ENCODE measurements around the gene TFEB.

Gene TFEB

DNA sequence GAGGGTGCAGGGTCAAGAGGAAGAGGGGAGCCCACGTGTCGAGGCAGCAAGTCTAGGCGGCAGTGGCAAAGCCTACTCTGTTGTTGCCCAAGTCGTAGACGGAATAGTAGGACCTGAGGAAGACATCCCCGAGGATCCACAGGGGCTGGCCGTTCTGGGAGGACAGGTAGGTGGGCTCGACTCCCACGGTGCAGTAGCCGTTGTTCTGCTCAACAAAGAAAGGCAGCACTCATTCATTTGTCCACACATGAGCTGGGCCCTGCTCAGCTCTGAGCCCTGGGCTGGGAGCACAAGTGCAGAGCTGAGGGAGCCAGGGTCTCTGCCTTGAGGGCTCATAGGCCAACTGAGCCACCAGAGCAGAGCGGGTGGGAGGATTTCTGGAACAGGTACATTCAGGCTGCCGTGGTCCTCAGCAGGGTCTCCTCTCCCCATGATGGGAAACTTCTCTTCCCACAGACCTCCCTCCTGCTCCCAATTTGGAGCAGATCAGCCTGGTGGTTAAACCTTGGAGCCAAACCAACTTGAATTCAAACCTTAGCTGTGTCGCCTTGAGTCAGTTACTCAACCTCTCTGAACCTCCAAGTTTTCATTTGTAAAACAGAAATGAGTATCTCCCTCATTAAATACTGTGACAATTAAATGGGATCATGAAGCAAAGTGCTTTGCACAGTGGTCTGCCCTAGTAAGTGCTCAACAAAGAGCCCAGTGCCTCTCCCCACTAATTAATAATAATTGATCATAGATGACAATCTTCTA is 1.6 kb upstream of the TFEB start:
- Mint-ChIP-seq H3K27me3 (no peaks in the 10 kb centered on the region), H3K36me3 (ENCODE audit: low read depth) (peaks cover 6% of the 10 kb centered on the region), H3K4me1 (ENCODE audit: low read depth) (peaks cover 36% of the 10 kb centered on the region), H3K27ac (no peak overlapping the region), H3K4me3 (no peak overlapping the region), H3K9me3 (no peaks in the 10 kb centered on the region)
- intact Hi-C loops (cut with micrococcal nuclease) = no loop called here

DNA sequence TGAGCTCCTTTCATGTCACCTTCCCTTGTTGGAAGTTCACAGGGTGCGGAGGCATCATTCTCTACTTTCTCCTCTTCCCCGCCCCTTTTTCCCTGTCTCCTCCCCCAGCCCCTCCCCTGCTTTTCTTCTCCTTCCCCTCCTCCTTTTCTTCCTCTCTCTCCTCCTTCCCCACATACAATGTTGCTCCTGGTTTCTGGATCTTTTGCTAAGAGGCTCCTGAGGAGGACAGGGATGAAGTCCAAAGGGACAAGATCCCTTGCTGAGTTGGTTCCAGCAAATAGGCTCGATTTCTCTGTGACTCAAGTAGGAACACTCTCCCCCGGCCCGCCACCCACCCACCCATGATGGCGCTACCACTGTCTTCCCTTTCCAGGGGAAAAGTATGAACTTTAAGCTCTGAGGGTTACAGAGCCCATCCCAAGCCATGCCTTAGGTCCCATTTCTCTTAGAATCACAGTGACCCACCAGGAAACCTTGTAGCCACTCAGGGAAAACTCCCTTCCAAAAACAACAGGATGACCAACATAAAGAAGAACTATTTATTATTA is 852 bp upstream of the TFEB start:
- Mint-ChIP-seq H3K27ac (no peak overlapping the region), H3K27me3 (no peaks in the 10 kb centered on the region), H3K4me3 (no peak overlapping the region), H3K36me3 (ENCODE audit: low read depth) (peaks cover 6% of the 10 kb centered on the region), H3K4me1 (ENCODE audit: low read depth) (peaks cover 36% of the 10 kb centered on the region), H3K9me3 (no peaks in the 10 kb centered on the region)
- intact Hi-C loops (cut with micrococcal nuclease) = no loop called here

GRCh38 chr6:41734666-41735426 is 562 bp downstream of the TFEB start:
- Mint-ChIP-seq H3K4me1 (ENCODE audit: low read depth) (peaks cover 51% of the 10 kb centered on the region), H3K27me3 (no peaks in the 10 kb centered on the region), H3K27ac (peak overlapping the region; percentile 85), H3K4me3 (peak overlapping the region; percentile 83), H3K36me3 (ENCODE audit: low read depth) (peaks cover 11% of the 10 kb centered on the region), H3K9me3 (no peaks in the 10 kb centered on the region)
- intact Hi-C loops (cut with micrococcal nuclease) = loop anchor here (1.0 to 5.0 kb wide), 4 partner anchors 12 to 52 kb away; partner anchors contain the start of genes FRS3 and TOMM6

- intact Hi-C loops (cut with micrococcal nuclease) = loop anchor here (1.0 to 5.0 kb wide), 4 partner anchors 11 to 53 kb away; partner anchors contain the start of genes FRS3 and TOMM6
- peak overlapping the region; percentile 83 for H3K4me3 Mint-ChIP-seq
- no peaks in the 10 kb centered on the region for H3K9me3 Mint-ChIP-seq
- H3K27me3 Mint-ChIP-seq = no peaks in the 10 kb centered on the region
- peaks cover 20% of the 10 kb centered on the region for H3K36me3 Mint-ChIP-seq (ENCODE audit: low read depth)
- peak overlapping the region; percentile 85 for H3K27ac Mint-ChIP-seq
- peaks cover 59% of the 10 kb centered on the region for H3K4me1 Mint-ChIP-seq (ENCODE audit: low read depth)
These were observed 1.4 kb downstream of the TFEB start for GRCh38 chr6:41733707-41734665.

- Mint-ChIP-seq H3K4me3 (peak overlapping the region; percentile 83), H3K27me3 (no peaks in the 10 kb centered on the region), H3K9me3 (no peaks in the 10 kb centered on the region), H3K4me1 (ENCODE audit: low read depth) (peaks cover 66% of the 10 kb centered on the region), H3K27ac (peak overlapping the region; percentile 85), H3K36me3 (ENCODE audit: low read depth) (peaks cover 26% of the 10 kb centered on the region)
- intact Hi-C loops (cut with micrococcal nuclease) = loop anchor here (5.0 kb wide), 1 partner anchor 44 kb away; the partner anchor contains the start of gene FRS3
These were observed 2.1 kb downstream of the TFEB start for GRCh38 chr6:41733360-41733706.

- Mint-ChIP-seq H3K4me3 (peak overlapping the region; percentile 83), H3K27ac (peak overlapping the region; percentile 85), H3K27me3 (no peaks in the 10 kb centered on the region), H3K36me3 (ENCODE audit: low read depth) (peaks cover 31% of the 10 kb centered on the region), H3K9me3 (no peaks in the 10 kb centered on the region), H3K4me1 (ENCODE audit: low read depth) (peaks cover 71% of the 10 kb centered on the region)
- intact Hi-C loops (cut with micrococcal nuclease) = loop anchor here (5.0 kb wide), 1 partner anchor 45 kb away; the partner anchor contains the start of gene FRS3
These were observed 2.6 kb downstream of the TFEB start for GRCh38 chr6:41732591-41733359.

DNA sequence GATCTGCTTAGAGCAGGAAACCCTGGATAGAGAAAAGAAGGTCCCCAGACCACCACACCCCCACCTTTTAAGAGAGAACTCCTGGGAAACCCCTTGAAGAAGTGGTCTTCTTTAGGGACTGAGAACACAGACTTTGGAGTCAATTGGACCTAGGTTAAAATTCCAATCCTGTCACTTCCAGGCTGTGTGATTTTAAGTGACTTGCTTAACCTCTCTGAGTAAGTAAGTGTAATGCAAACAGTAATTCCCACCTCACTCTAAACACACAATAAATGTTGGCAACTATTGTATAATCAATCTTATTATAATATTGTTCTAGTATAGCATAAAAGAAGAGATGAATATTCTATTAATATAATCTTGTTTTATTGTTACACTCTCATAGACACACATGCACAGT is 3.3 kb downstream of the TFEB start:
- Mint-ChIP-seq H3K4me1 (ENCODE audit: low read depth) (peaks cover 78% of the 10 kb centered on the region), H3K36me3 (ENCODE audit: low read depth) (peaks cover 37% of the 10 kb centered on the region), H3K27ac (no peak overlapping the region), H3K4me3 (no peak overlapping the region), H3K9me3 (no peaks in the 10 kb centered on the region), H3K27me3 (no peaks in the 10 kb centered on the region)
- intact Hi-C loops (cut with micrococcal nuclease) = loop anchor here (5.0 kb wide), 1 partner anchor 45 kb away; the partner anchor contains the start of gene FRS3

DNA sequence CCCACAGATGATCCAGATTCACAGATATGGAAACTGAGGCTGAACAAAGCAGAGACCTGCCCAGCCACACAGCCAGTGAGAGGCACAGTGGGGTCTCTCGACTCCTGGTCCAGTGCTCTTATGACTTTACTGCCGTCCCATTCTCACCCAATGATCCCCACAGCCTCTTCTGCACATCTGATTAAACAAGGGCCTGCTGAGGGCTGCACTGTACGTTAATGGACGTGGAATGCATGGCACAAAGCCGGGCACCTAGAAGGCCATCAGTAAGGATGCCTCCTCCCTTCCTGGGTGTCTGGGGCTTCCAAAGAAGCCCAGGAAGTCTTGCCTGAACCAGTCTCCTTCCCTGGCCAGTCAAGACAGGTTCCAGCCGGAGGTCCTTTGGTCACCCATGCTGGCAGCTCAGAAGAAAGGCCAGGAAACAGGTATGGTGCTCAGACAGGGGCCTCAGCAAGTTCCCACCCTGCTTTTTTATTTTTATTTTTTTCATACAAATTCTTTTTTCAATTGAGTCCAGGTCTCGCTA is 3.8 kb downstream of the TFEB start:
- Mint-ChIP-seq H3K9me3 (no peaks in the 10 kb centered on the region), H3K4me3 (no peak overlapping the region), H3K36me3 (ENCODE audit: low read depth) (peaks cover 41% of the 10 kb centered on the region), H3K4me1 (ENCODE audit: low read depth) (peaks cover 82% of the 10 kb centered on the region), H3K27ac (peak overlapping the region; percentile 48), H3K27me3 (no peaks in the 10 kb centered on the region)
- intact Hi-C loops (cut with micrococcal nuclease) = loop anchor here (5.0 kb wide), 1 partner anchor 46 kb away; the partner anchor contains the start of gene FRS3

GRCh38 chr6:41730531-41731436 is 4.6 kb downstream of the TFEB start:
- Mint-ChIP-seq H3K9me3 (no peaks in the 10 kb centered on the region), H3K27ac (peak overlapping the region; percentile 48), H3K27me3 (no peaks in the 10 kb centered on the region), H3K36me3 (ENCODE audit: low read depth) (peaks cover 41% of the 10 kb centered on the region), H3K4me3 (no peak overlapping the region), H3K4me1 (ENCODE audit: low read depth) (peaks cover 79% of the 10 kb centered on the region)
- intact Hi-C loops (cut with micrococcal nuclease) = loop anchor here (5.0 kb wide), 1 partner anchor 47 kb away; the partner anchor contains the start of gene FRS3

DNA sequence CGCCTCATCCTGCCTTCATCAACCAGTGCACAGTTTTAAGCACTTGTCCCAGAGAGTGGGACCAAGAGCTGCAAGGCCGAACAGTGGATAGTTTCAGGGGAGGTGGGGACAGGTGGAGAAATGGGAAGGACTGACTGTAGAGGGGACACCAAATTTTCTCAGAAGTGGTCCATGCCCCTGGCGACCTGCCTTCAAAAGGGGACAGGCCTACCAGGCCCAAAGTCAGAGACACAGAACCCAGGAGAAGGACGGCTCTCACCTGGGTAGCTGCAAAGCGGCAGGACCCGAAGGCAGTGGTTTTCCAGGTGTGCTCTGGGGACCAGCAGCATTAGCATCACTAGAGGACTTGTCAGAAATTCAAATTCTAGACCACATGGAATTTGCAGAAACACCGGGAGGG is 5.8 kb downstream of the TFEB start:
- Mint-ChIP-seq H3K9me3 (no peaks in the 10 kb centered on the region), H3K4me3 (no peak overlapping the region), H3K27ac (no peak overlapping the region), H3K4me1 (ENCODE audit: low read depth) (peaks cover 86% of the 10 kb centered on the region), H3K27me3 (no peaks in the 10 kb centered on the region), H3K36me3 (ENCODE audit: low read depth) (peaks cover 41% of the 10 kb centered on the region)
- intact Hi-C loops (cut with micrococcal nuclease) = loop anchor here (5.0 kb wide), 1 partner anchor 48 kb away; the partner anchor contains the start of gene FRS3

DNA sequence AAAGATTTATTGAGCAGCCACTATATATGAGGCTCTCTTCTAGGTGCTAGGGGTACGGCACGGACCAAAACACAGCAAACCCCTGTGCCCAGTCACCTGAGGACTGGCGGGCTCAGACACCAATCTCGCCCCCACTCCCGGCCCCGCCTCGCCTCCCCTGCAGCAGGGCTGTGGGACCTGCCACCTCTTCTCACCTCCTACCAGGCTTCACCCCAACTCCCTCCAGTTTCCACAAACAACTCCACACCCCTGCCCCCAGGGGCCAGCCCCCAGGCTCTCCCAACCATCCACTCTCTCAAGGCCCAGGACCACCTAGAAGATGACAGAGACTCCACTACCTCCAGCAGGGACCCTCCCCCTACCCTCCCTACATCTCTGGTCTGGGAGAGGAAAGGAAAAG is 6.5 kb downstream of the TFEB start:
- Mint-ChIP-seq H3K9me3 (no peaks in the 10 kb centered on the region), H3K27me3 (no peaks in the 10 kb centered on the region), H3K36me3 (ENCODE audit: low read depth) (peaks cover 41% of the 10 kb centered on the region), H3K27ac (peak overlapping the region; percentile 35), H3K4me1 (ENCODE audit: low read depth) (peaks cover 92% of the 10 kb centered on the region), H3K4me3 (no peak overlapping the region)
- intact Hi-C loops (cut with micrococcal nuclease) = no loop called here

Data from dendritic cell treated with granulocyte-macrophage colony-stimulating factor and Interleukin-4, amounts not matched to agents 40 ng/mL and 50 ng/mL, for 4 days (primary cell).